Mucosa of stomach (tissue), 1 donor: ENCODE results near the gene FRMD1.

Experiments
- H3K27me3 ChIP-seq: one replicate; pipeline ENCODE4 v1.7.0; 2013; ENCODE audit warnings: mild to moderate bottlenecking, low read length; ENCODE audit not compliant: control insufficient read depth, insufficient read depth
- H3K36me3 ChIP-seq: one replicate; pipeline ENCODE4 v1.7.0; 2013; ENCODE audit warnings: low read length; ENCODE audit not compliant: control insufficient read depth, insufficient read depth
- H3K4me1 ChIP-seq: one replicate; pipeline ENCODE4 v1.7.0; 2013; ENCODE audit warnings: mild to moderate bottlenecking, low read length; ENCODE audit not compliant: control insufficient read depth, insufficient read depth
- H3K4me3 ChIP-seq: one replicate; pipeline ENCODE4 v1.7.0; 2013; ENCODE audit warnings: low read length
- H3K9ac ChIP-seq: one replicate; pipeline ENCODE4 v1.7.0; 2013; ENCODE audit warnings: mild to moderate bottlenecking, low read length, moderate library complexity
- H3K9me3 ChIP-seq: one replicate; pipeline ENCODE4 v1.7.0; 2013; ENCODE audit warnings: mild to moderate bottlenecking, low read length, moderate library complexity; ENCODE audit not compliant: control insufficient read depth
- donor health status: Pancreatic carcinoma.

The FRMD1 gene

DNA sequence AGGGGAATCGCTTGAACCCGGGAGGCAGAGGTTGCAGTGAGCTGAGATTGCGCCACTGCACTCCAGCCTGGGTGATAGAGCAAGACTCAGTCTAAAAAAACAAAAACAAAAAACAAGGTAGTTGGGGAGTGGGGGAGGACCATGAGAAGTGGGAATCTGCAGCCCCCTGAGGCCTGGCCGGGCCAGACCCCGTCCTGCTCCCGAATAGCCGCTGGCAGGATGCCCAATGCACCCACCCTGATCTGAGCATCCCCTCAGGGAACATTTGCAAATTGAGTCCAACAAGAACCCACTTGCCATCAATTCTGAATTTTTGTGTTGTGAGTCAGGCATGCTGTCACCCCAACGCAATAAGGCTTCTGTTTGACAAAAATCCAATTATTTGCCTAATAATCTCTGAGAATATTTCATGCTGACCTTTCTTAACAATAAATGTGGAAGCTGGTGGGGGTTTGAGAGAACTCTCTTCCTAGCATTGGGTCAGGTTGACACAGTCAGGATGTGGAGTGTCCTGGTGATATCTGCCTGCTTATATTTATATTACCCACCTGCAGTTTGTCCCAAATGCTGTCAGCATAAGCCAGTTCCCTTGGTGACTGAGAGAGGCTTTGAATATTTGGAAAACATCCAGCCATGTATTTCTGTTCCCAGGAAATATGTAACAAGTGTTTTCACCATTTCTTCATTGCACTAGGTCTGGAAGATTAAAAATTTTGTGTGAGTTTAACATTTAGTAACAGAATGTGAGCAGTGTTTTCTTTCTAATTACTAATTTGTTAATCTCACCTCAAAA, 28.4 kb upstream of the FRMD1 start:
- no peaks in the 10 kb centered on the region for H3K36me3 ChIP-seq
- H3K9me3 ChIP-seq, result no peaks in the 10 kb centered on the region
- H3K27me3 ChIP-seq, result peaks cover 8% of the 10 kb centered on the region
- no peak overlapping the region for H3K9ac ChIP-seq
- H3K4me3 ChIP-seq, result no peak overlapping the region
- H3K4me1 ChIP-seq, result peaks cover 5% of the 10 kb centered on the region

DNA sequence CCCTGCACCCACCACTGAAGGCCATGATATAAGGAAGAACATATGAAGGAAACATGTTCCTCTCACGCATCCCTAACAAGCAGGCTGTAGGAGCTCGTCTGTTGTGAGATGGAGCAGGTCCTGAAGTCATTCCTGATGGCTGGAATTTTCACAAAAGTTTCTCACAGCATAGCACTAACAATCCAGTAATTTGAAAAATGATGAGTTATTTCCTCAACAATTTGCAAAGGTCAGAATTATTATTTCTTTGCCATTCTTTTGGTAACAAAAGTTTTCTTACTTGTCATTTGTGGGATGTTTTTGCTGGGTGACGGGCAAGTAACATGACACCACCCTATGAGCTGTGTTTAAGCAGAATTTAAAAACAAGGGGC, 27.6 kb upstream of the FRMD1 start:
- Histone ChIP-seq H3K27me3 (peaks cover 16% of the 10 kb centered on the region), H3K9me3 (no peaks in the 10 kb centered on the region), H3K4me1 (peaks cover 10% of the 10 kb centered on the region), H3K36me3 (no peaks in the 10 kb centered on the region), H3K9ac (no peak overlapping the region), H3K4me3 (no peak overlapping the region)

DNA sequence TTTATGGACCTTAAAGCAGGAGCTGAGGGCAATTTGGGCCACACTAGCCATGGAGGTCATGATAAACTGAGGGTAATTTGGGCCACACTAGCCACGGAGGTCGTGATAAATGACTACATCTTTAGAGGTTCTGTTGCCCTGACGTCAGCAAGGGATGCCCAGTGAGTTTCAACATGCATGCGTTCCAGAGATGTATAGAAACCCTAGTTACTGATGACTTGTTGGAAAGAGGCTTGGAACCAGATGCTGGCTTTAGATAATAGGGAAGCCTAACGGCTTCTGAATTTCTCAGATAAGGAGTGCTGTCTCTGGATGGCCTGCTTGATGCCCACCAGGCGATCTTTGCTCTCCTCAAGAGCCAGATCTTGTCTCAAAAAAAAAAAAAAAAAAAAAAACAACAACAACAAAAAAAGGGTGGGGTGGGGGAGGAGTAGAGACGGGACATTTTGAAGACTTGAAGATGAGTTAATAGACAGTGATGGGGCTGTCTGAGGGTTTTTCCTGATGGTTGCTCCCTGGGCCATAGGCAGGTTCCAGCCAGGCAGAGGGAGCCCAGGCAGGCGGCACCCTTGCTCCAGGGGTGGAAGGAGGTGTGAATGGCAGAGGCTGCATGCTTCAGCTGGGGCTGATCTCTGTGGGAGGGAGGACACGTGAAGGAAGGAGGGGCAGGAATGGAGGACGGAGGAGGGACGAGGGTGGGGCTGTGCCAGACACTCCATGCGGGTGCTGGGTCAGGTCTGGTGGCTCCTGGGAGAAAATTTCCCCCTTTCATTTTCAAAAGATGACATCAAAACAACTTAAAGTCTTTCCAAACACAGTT, 27.0 kb upstream of the FRMD1 start:
- Histone ChIP-seq H3K36me3 (no peaks in the 10 kb centered on the region), H3K27me3 (peaks cover 21% of the 10 kb centered on the region), H3K4me1 (peaks cover 10% of the 10 kb centered on the region), H3K4me3 (no peak overlapping the region), H3K9me3 (no peaks in the 10 kb centered on the region), H3K9ac (no peak overlapping the region)

DNA sequence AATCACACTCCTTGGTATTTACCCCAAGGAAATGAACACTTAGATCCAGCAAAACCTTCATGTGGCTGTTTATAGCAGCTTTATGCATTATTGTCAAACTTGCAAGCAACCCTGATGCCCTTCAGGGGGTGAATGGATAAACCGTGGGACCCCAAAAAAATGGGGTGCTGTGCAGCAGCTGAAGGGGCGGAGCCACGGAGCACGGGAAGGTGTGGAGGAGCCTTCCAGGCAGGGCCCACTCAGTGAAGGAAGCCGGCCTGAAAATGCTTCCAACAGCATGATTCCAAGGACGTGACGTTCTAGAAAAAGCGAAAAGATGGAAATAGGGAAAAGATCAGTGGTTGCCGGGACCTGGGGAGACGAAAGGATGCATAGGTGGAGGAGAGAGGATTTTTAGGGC, 25.6 kb upstream of the FRMD1 start:
- H3K9ac ChIP-seq, result no peak overlapping the region
- peaks cover 10% of the 10 kb centered on the region for H3K4me1 ChIP-seq
- H3K4me3 ChIP-seq, result no peak overlapping the region
- H3K27me3 ChIP-seq, result peaks cover 30% of the 10 kb centered on the region
- no peaks in the 10 kb centered on the region for H3K9me3 ChIP-seq
- H3K36me3 ChIP-seq, result no peaks in the 10 kb centered on the region

DNA sequence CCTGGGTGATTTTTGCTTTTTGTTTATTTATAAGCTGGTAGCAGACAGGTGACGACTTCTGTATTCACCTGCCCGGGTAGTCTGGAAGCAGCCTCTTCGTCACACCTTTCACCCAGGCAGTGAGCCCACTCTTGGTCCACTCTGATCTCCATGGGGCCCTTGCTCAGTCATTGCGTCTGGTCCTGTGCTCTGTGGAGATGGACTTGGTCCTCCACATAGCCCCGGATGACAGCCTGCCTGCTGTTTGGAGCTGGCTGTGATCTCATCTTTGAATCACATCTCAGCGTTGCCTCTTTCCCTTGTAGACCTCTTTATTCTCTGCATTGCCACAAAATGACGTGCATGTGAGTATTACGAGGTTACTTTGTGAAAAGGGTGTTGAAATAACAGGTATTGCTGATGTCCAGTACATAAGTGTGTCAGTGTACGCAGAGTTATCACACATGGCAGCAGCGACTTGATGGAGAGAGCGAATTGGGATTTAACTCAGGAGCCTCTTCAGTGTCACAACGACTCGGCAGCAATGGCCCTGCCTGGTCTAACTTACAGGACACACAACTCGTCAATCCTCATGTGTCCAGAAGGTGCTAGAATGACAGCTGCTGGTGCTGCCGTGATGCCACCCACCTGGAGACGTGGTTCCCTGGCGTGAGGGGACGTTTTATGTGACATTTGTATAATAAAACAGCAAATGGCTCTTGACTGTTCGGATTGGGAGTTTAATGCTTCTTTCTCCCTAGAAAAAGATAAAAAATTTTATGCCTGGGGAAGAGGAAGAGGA, 24.2 kb upstream of the FRMD1 start:
- Histone ChIP-seq H3K36me3 (no peaks in the 10 kb centered on the region), H3K4me3 (no peak overlapping the region), H3K9ac (no peak overlapping the region), H3K4me1 (peaks cover 12% of the 10 kb centered on the region), H3K9me3 (no peaks in the 10 kb centered on the region), H3K27me3 (peaks cover 38% of the 10 kb centered on the region)

DNA sequence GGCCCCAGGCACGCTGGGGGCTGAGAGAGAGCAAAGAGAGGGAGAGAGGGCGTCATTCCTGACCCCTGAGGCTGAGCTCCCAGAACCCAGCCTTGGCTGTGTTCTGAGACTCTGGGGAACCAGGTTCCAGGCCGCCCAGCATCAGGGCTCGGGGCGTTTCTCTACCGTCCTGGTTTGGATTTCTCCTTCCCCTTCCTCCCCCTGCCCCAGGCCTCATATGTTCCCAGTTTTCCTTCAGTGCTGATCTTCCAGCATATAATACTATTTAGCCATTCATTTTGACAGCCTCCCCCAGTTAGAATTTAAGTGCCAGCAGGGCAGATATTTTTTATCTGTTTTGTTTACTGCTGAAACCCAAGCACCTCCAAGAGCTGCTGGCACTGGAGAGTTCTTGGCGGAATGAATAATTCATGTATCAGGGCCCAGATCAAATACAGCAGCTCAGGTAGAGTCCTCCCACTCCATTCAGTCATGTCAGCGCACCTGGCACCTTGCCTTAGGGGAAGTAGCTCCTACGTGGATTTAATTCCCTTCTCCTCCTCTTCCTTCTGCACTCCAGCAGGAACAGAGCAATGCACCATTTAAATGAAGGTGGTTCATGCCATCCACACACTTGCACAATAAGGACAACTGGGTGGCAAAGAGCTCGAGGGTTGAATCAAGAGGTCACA, 23.4 kb upstream of the FRMD1 start:
- H3K9me3 ChIP-seq, result no peaks in the 10 kb centered on the region
- H3K27me3 ChIP-seq, result peaks cover 36% of the 10 kb centered on the region

DNA sequence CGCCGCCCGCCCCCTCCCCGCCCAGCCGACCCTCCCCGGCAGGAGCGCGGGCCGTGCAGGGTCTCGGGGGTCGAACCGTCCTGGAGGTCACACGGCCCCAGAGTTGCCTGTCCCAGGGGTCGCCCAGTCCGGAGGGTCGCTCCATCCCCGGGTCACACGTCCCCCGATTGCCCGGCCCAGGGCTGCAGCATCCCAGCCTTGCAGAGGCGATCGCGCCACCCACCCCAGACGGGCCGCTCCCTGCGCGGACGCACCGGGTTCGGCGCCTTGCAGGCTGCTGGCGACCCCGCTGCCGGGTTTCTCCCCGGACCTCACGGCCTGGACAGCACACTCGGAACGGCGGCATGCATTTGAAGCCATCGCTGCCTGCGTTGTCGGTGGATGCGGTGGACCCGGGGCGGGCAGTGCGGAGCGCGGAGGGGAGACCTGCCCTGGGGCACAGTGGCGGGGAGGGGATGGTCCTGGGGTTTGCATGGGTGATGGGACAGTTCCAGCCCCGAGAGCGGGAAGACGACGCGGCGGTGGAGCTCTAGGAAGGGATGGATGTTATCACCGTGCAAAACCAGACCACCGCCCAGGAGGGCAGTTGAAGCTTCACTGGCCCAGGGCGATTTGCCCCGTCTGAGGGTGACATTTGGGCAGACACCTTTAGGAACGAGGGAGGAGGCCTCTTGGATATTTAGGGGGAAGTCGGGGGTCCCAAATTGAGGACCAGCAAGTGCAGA, 22.7 kb upstream of the FRMD1 start:
- Histone ChIP-seq H3K4me1 (peaks cover 19% of the 10 kb centered on the region), H3K4me3 (no peak overlapping the region), H3K27me3 (peaks cover 36% of the 10 kb centered on the region), H3K36me3 (no peaks in the 10 kb centered on the region), H3K9me3 (no peaks in the 10 kb centered on the region), H3K9ac (no peak overlapping the region)

More for the DNA sequence above, 23.4 kb upstream of the FRMD1 start:
- Histone ChIP-seq H3K9ac (no peak overlapping the region), H3K4me3 (no peak overlapping the region), H3K36me3 (no peaks in the 10 kb centered on the region), H3K4me1 (peaks cover 19% of the 10 kb centered on the region)

DNA sequence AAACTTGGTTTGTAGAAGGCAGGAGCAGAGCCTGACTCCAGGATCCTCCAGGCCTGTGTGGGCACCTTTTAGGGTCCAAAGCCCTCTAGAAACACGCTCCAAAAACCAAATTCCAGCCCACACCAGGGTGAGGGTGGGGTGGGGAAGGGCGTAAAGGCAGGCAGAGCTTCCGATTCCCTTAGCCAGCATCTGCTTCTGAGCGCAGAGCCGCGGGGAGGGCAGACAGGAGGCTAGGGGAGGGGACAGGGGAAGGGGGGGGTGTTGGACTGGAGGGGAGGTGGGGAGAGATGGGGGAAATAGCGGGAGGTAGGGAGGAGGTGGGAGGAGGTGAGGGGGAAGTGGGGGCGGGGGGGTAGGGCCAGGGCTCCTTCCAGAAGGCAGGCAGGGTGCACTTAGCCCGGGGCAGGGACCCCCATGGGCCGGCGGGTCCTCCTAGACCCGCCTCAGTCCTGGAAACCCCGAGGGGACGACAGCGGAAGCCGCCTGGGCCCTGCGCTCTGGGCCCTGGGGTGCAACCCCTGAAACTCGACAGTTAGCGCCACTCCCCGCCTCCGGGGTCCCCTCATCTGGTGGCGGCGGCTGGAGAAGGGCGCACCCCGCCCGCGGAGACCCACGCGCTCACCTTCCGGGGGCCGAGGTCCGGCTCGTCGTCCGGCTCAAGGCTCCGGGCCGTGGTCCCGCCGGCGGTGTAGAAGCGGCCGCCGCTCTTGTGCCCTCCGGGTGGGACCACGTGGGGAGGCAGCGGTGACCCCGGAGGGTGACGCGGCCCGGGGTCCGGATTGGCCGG, 22.0 kb upstream of the FRMD1 start:
- no peaks in the 10 kb centered on the region for H3K9me3 ChIP-seq
- no peak overlapping the region for H3K9ac ChIP-seq
- no peak overlapping the region for H3K4me3 ChIP-seq
- H3K27me3 ChIP-seq, result peaks cover 36% of the 10 kb centered on the region
- H3K4me1 ChIP-seq, result peaks cover 19% of the 10 kb centered on the region
- no peaks in the 10 kb centered on the region for H3K36me3 ChIP-seq

DNA sequence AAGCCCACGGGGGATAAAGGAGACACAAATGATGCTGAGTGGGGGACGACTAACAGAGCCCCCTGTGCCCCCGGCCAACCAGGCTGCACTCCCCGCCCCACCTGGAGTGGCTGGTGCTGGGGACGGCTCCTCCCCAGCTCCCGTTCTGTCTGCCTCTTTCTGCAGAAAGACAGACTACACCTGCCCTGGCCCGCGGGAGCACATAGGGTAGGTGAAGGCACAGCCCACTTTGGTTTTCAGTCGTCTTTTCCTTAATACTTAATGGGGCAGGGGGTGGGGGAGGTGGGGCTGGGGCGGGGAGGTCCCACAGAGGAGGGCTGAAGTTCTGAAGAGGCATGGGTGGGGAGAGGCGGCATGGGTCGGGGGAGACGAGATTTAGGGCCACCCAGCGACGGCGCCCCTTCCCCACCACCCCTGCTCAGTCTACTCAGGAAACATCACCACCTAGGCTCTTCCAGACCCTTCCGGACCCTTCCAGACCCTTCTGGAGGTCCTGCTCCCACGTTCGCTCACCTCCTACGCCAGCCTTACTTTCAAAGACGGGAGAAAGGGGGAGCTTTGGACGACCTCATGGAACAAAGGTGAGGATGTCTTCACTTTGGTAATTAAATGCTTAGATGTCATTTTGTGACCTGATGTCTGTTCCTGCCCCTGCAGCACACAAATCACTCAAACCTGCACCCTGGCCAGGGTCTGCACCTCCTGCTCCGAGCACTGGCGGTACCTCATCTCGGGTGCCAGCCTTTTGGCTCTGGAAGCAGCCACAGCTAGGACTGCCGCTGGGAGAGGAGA, 21.2 kb upstream of the FRMD1 start:
- Histone ChIP-seq H3K4me1 (peaks cover 19% of the 10 kb centered on the region), H3K9me3 (no peaks in the 10 kb centered on the region), H3K36me3 (no peaks in the 10 kb centered on the region), H3K4me3 (no peak overlapping the region), H3K9ac (no peak overlapping the region), H3K27me3 (peaks cover 36% of the 10 kb centered on the region)
